ENCODE data around the gene DNAJC30.
"Not testable (repeated sequence)": the region's sequence is repeated elsewhere in the genome, so short reads cannot be mapped to it uniquely, and the experiment has no call there.

DNAJC30 gene

GRCh38 chr7:73683056-73683787 is at the start of gene DNAJC30, which contains the start of gene BUD23:
TSS of gene DNAJC30 (minus strand) at chr7:73683453. CDS start at chr7:73683423, 30 bp downstream.
TSS of gene BUD23 (plus strand) at chr7:73683597. CDS start at chr7:73683626, 29 bp downstream.
- peak; percentile 97 for DNase-seq (ENCODE audit: low spot score)

GRCh38 chr7:73732397-73732796 is 49.1 kb upstream of the DNAJC30 start:
- DNase-seq (ENCODE audit: low spot score), result no peak

GRCh38 chr7:73730485-73730884 is 47.2 kb upstream of the DNAJC30 start:
- DNase-seq (ENCODE audit: low spot score), result no peak

- no peak for DNase-seq (ENCODE audit: low spot score)
Measured at GRCh38 chr7:73728551-73728950, 45.3 kb upstream of the DNAJC30 start.

- DNase-seq (ENCODE audit: low spot score), result no peak
Measured at GRCh38 chr7:73727952-73728351, 44.7 kb upstream of the DNAJC30 start.

GRCh38 chr7:73726083-73726466 is 42.8 kb upstream of the DNAJC30 start:
- DNase-seq (ENCODE audit: low spot score), result no peak

- DNase-seq (ENCODE audit: low spot score), result no peak
Measured at GRCh38 chr7:73723813-73724212, 40.6 kb upstream of the DNAJC30 start.

GRCh38 chr7:73722785-73723184 is 39.5 kb upstream of the DNAJC30 start:
- DNase-seq (ENCODE audit: low spot score), result no peak

GRCh38 chr7:73722182-73722581 is 38.9 kb upstream of the DNAJC30 start:
- DNase-seq (ENCODE audit: low spot score), result not testable (repeated sequence)

- peak; percentile 78 for DNase-seq (ENCODE audit: low spot score)
Measured at GRCh38 chr7:73721377-73721817, 38.1 kb upstream of the DNAJC30 start.

GRCh38 chr7:73720443-73720842 is 37.2 kb upstream of the DNAJC30 start:
- DNase-seq (ENCODE audit: low spot score), result not testable (repeated sequence)

- no peak for DNase-seq (ENCODE audit: low spot score)
Measured at GRCh38 chr7:73719806-73720169, 36.5 kb upstream of the DNAJC30 start.

- DNase-seq (ENCODE audit: low spot score), result peak; percentile 73
Measured at GRCh38 chr7:73718905-73719805, 35.9 kb upstream of the DNAJC30 start, which contains the start of gene STX1A. TSS of gene STX1A (minus strand) at chr7:73719669. CDS start at chr7:73719631, 38 bp downstream.

- DNase-seq (ENCODE audit: low spot score), result no peak
Measured at GRCh38 chr7:73718438-73718881, 35.2 kb upstream of the DNAJC30 start.

- no peak for DNase-seq (ENCODE audit: low spot score)
Measured at GRCh38 chr7:73717991-73718405, 34.7 kb upstream of the DNAJC30 start.

- no peak for DNase-seq (ENCODE audit: low spot score)
Measured at GRCh38 chr7:73717025-73717807, 34.0 kb upstream of the DNAJC30 start.

GRCh38 chr7:73716318-73716890 is 33.2 kb upstream of the DNAJC30 start:
- DNase-seq (ENCODE audit: low spot score), result no peak

GRCh38 chr7:73715648-73716317 is 32.5 kb upstream of the DNAJC30 start:
- DNase-seq (ENCODE audit: low spot score), result no peak

- not testable (repeated sequence) for DNase-seq (ENCODE audit: low spot score)
Measured at GRCh38 chr7:73713319-73713718, 30.1 kb upstream of the DNAJC30 start.

- no peak for DNase-seq (ENCODE audit: low spot score)
Measured at GRCh38 chr7:73712773-73713172, 29.5 kb upstream of the DNAJC30 start.

- DNase-seq (ENCODE audit: low spot score), result no peak
Measured at GRCh38 chr7:73708961-73709549, 25.8 kb upstream of the DNAJC30 start.
